Esophagus squamous epithelium (tissue), 5 donors: ENCODE data around the gene CACNA1F. TPM values are rescaled to one million over a fixed set of nuclear protein-coding genes. Genes with fewer than 3 reads are reported as not detected.

Experiments used
- DNase-seq: peaks from one replicate; lab custom pipeline; 2025; lab: John Stamatoyannopoulos, UW
- H3K27ac ChIP-seq, 4 donors: fragments of 200-600 bp; sonication (generic); one replicate each; pipeline ENCODE4 v1.5.1; 2016 to 2019; ENCODE audit warnings: mild to moderate bottlenecking in 1 of 4
- H3K27me3 ChIP-seq, 4 donors: fragments of 200-600 bp; sonication (generic); 1 replicate in 3 of 4; 2 replicates in 1 of 4; pipeline versions ENCODE4 v1.5.1 to v1.6.0; 2017 to 2021; ENCODE audit warnings: antibody characterized with exemption in 1 of 4
- H3K36me3 ChIP-seq, 3 donors: fragments of 200-600 bp; sonication (generic); one replicate each; pipeline ENCODE4 v1.5.1; 2016 to 2019
- H3K4me1 ChIP-seq, 3 donors: fragments of 200-600 bp; sonication (generic); one replicate each; pipeline ENCODE4 v1.5.1; 2017 to 2019
- H3K4me3 ChIP-seq, 4 donors: fragments of 200-600 bp; sonication (generic); 1 replicate in 3 of 4; 2 replicates in 1 of 4; pipeline ENCODE4 v1.5.1; 2016 to 2019; ENCODE audit warnings: mild to moderate bottlenecking in 2 of 4, moderate library complexity in 1 of 4
- H3K9me3 ChIP-seq, 3 donors: fragments of 200-600 bp; sonication (generic); one replicate each; pipeline ENCODE4 v1.5.1; 2016 to 2019
- CTCF ChIP-seq, 6 experiments: fragments of 450-650 bp in 4 of 6; fragments of 200-600 bp in 2 of 6; sonication (generic) in 2 of 6; IDR thresholded peaks; one replicate each; pipeline ENCODE4 v1.5.1; 2016 to 2019; ENCODE audit warnings: antibody characterized with exemption in 6 of 6, mild to moderate bottlenecking in 4 of 6, moderate library complexity in 4 of 6
- POLR2A ChIP-seq, 4 donors: fragments of 450-650 bp; IDR thresholded peaks; one replicate each; pipeline ENCODE4 v1.6.1; 2017; ENCODE audit warnings: antibody characterized with exemption in 4 of 4, mild to moderate bottlenecking in 4 of 4, moderate library complexity in 3 of 4
- WGBS, 2 donors: methylation state at CpG; one replicate each; pipeline ENCODE4 v1.1.5; 2018; 5-methylcytosine and 5-hydroxymethylcytosine counted together
- intact Hi-C: fragments of 100-400 bp; cut with DNase I; formaldehyde crosslinking; loops from one replicate; pipeline ENCODE4 v1.15.0; 2022
- total RNA-seq, 4 donors: library from RNA; depleted of rRNA; stranded (reverse); fragments of >200 nt; gene quantifications; one replicate each; pipeline ENCODE4 v1.1.0, GENCODE V29; 2016
- donor health status: DM: yes; HTN: yes; CAD: no.

Gene CACNA1F
- total RNA-seq, 4 donors from 2014 or later = 0.38 TPM; not detected in 3

- Histone ChIP-seq H3K36me3 (no peaks in the 10 kb centered on the region), H3K4me3 (no peak overlapping the region), H3K9me3 (no peaks in the 10 kb centered on the region), H3K27me3 (no peaks in the 10 kb centered on the region), H3K27ac (no peak overlapping the region), H3K4me1 (peaks cover 3 to 27% (median 4%) of the 10 kb centered on the region in 3 donors)
- no peak for DNase-seq
- TF ChIP-seq POLR2A (IDR thresholded peaks at IDR 0.05) (no peak), CTCF (IDR thresholded peaks at IDR 0.05) (no peak)
- intact Hi-C loops = no loop called here
- WGBS, 2 donors = 44 to 83% methylated on average over 3 to 37 of the region's 56 CpGs
Measured at GRCh38 chrX:49233887-49234555, 881 bp upstream of the CACNA1F start.

DNA sequence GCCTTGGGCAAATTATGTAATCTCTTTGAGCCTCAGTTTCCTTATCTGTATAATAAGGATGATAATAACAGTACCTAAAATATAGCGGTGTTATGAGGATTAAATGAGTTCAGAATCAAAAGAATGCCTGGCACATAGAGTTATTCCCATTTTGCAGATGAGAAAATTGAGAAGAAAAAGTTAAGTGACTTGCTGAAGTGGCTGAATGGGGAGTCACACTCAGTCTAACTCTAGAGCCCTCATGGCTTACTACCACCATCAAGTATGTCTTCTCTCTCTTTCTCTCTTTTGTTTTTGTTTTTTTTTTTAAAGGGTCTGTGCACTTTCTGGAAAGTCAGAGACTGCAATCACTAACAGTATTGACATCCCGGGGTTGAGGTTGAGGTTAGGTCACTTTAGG is 615 bp downstream of the CACNA1F start:
- Histone ChIP-seq H3K36me3 (no peaks in the 10 kb centered on the region), H3K27ac (no peak overlapping the region), H3K4me3 (no peak overlapping the region), H3K4me1 (peaks cover 3 to 27% (median 4%) of the 10 kb centered on the region in 3 donors), H3K9me3 (no peaks in the 10 kb centered on the region), H3K27me3 (no peaks in the 10 kb centered on the region)
- intact Hi-C loops = no loop called here
- WGBS, 2 donors = 91 to 100% methylated on average over 2 of the region's 2 CpGs
- no peak for TF ChIP-seq CTCF (IDR thresholded peaks at IDR 0.05)
- no peak for TF ChIP-seq POLR2A (IDR thresholded peaks at IDR 0.05)
- DNase-seq = no peak

GRCh38 chrX:49231333-49232000 is 1.7 kb downstream of the CACNA1F start:
- H3K9me3 ChIP-seq = no peaks in the 10 kb centered on the region
- H3K36me3 ChIP-seq = no peaks in the 10 kb centered on the region
- intact Hi-C loops = no loop called here
- no peaks in the 10 kb centered on the region for H3K27me3 ChIP-seq
- no peak for DNase-seq
- no peak for TF ChIP-seq POLR2A (IDR thresholded peaks at IDR 0.05)
- TF ChIP-seq CTCF (IDR thresholded peaks at IDR 0.05) = no peak
- peak overlapping the region in 3 of 4 donors; percentile 36 to 72 (median 55) for H3K27ac ChIP-seq
- H3K4me1 ChIP-seq = peaks cover 3 to 21% (median 4%) of the 10 kb centered on the region in 3 donors
- WGBS, 2 donors = 92% methylated on average over 7 of the region's 10 CpGs; no CpG with 5 or more reads in 1 of the 2 donors
- peak overlapping the region in 1 of 4 donors; percentile 61 for H3K4me3 ChIP-seq

DNA sequence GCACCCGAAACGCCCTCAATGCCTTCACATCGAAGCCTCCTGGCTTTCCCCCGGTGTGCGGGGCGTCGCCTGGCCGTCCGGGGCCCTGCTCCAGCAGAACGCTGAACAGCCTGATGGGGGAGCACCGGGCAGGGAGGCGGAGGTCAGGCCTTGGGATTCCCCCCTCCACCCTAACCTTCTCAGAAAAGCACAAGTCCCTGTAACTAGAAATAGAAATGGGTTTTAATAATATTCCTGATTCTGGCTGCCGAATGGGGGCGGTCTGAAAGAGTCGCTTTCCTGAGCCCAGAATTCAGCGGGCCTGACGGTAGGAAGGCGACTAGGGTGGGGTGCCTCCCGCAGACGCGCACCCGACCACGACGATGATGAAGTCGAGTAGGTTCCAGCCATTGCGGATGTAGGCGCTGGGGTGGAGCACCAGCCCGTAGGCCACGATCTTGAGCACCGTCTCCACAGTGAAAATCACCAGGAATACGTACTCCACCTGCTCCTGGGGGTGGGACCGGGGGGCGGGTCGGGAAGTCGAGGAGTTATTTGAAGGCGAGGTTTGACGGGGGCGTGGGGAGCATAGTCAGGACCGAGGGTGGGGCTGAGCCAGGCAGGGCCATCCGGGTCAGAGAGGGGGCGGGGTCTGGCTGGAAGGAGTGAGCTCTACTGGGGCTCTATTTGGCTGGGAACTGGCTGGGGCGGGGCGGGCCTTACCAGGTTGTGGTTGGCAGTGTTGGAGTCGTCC is 2.5 kb downstream of the CACNA1F start:
- Histone ChIP-seq H3K27ac (peak overlapping the region; percentile 36 to 72 (median 60)), H3K36me3 (no peaks in the 10 kb centered on the region), H3K4me1 (peaks cover 0 to 14% (median 4%) of the 10 kb centered on the region in 3 donors), H3K27me3 (no peaks in the 10 kb centered on the region), H3K4me3 (peak overlapping the region; percentile 22 to 61 (median 38)), H3K9me3 (no peaks in the 10 kb centered on the region)
- TF ChIP-seq POLR2A (IDR thresholded peaks at IDR 0.05) (no peak), CTCF (IDR thresholded peaks at IDR 0.05) (peak in 2 of 6 experiments; percentile 8 to 23)
- intact Hi-C loops = no loop called here
- peak; percentile 16 for DNase-seq
- WGBS, 2 donors = 17% methylated on average over 2 of the region's 44 CpGs; no CpG with 5 or more reads in 1 of the 2 donors
